LNCAP (cell line): ENCODE measurements around the gene FHOD3.

Experiments
- TF ChIP-seq, protein P1 (sequence below): fragments of 450-650 bp; IDR thresholded peaks from 2 replicates; pipeline ENCODE4 v1.5.1; 2017; ENCODE audit warnings: mild to moderate bottlenecking

The FHOD3 gene

DNA sequence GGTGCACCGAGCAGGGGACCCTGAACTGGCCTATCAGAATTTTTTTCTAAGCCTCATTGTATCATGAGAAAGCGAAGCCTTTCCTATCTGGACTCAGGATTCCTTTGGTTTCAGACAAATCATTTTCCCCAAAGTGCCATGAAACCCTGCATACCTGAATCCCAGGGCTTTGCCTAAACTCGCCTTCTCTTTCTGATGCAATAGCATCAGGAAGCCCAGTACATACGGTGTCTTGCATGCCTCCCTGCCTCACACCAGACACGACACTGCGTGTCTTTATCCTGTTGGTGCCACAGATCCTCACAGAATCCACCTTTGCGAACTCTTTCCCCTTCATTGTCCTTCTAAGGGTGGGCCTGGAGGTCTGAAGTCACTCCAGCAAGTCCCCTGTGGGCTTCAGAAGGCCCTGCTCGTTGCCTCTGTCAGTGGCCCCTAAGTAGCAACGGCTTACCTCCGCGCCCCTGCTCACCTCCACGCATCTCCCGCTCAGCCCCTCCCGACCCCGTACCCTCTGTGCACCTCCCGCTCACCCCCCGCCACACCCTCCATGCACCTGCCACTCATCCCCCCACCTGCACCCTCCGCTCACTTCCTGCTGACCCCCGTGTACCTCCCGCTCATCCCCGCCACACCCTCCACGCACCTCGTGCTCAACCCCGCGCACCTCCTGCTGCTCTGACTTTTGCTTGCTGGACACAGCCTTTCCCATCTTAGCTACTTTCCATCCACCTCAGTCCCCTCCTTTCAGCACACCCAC is 447.9 kb downstream of the FHOD3 start:
- TF ChIP-seq, protein P1, sequence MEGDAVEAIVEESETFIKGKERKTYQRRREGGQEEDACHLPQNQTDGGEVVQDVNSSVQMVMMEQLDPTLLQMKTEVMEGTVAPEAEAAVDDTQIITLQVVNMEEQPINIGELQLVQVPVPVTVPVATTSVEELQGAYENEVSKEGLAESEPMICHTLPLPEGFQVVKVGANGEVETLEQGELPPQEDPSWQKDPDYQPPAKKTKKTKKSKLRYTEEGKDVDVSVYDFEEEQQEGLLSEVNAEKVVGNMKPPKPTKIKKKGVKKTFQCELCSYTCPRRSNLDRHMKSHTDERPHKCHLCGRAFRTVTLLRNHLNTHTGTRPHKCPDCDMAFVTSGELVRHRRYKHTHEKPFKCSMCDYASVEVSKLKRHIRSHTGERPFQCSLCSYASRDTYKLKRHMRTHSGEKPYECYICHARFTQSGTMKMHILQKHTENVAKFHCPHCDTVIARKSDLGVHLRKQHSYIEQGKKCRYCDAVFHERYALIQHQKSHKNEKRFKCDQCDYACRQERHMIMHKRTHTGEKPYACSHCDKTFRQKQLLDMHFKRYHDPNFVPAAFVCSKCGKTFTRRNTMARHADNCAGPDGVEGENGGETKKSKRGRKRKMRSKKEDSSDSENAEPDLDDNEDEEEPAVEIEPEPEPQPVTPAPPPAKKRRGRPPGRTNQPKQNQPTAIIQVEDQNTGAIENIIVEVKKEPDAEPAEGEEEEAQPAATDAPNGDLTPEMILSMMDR: no peak

DNA sequence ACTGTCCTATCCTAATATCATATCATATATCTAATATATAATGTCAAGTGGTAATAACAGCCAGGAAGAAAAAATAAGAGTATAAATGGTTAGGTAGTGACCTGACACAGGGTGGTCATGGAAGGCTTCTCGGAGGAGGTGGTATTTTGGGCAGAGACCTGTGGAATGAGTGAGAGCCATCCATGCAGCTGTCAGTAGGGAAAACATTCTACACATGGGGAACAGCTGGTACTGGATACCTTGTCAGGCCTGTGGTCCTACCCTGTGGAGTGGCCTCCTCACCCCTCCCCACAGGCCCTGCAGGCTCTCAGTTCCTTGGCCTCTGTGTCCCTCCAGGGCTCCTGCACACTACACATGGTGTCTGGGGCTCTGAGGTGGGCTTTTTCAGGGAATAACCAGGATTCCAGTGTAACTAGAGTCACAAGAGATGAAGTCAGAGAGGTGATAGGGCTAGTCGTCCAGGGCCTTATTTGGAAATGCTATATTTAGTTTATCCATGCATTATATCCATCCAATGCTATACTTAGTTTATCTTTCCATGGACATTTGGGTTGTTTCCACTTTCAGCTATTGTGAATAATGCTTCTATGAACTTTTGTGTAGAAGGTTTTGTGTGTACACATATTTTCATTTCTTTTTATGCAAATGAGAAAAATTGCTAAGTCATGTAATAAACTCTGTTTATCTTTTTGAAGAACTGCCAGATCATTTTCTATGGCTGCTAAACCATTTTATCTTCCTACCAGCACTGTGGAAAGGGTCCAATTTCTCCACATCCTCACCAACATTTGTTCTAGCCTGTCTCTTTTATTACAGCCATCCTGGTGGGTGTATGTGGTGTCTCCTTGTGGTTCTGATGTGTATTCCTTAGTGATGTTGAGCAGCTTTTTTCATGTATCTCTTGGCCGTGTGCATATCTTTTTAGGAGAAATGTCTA is 455.7 kb downstream of the FHOD3 start:
- TF ChIP-seq, protein P1: no peak

DNA sequence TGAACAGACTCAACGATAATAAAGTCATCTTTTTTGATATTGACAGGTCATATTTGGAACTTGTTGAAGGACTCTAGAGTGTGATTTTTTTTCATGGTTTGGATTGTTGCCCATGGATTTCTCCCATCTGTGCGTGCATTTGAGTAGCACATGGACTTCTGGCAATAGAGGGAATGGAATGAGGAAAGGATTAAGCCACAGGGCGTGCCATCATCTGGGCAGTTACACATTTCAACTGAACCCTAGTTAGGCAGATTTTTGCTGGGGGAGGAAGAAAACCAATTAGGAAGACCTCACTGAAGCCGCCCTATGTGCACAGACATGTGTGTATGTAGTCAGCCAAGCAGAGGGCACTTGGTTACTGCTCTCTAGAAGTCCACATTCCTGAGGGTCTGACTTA is 458.7 kb downstream of the FHOD3 start:
- TF ChIP-seq, protein P1: no peak

- TF ChIP-seq, protein P1: peak; percentile 73
Measured at GRCh38 chr18:36757081-36757480, 459.6 kb downstream of the FHOD3 start.

- TF ChIP-seq, protein P1: no peak
Measured at GRCh38 chr18:36757991-36758390, 460.5 kb downstream of the FHOD3 start.

DNA sequence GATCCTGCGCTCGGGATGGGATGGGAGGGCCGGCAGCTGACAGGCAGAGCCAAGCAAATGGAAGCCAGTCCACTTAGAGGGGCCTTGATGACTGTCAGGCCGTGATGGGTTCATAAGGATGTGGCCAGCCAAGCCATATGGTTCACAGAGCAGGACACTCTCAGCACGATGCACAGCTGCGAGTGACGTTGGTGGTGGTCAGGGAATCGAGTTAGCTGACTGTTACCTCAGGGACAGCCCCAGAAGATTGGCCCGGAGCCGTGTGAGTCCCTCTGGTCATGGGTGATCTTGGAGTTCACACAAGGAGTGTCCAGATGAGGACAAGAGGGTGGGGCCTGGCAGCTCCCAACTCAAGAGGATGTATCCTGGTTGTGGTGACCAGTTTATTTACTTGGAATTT is 461.1 kb downstream of the FHOD3 start:
- TF ChIP-seq, protein P1: no peak

DNA sequence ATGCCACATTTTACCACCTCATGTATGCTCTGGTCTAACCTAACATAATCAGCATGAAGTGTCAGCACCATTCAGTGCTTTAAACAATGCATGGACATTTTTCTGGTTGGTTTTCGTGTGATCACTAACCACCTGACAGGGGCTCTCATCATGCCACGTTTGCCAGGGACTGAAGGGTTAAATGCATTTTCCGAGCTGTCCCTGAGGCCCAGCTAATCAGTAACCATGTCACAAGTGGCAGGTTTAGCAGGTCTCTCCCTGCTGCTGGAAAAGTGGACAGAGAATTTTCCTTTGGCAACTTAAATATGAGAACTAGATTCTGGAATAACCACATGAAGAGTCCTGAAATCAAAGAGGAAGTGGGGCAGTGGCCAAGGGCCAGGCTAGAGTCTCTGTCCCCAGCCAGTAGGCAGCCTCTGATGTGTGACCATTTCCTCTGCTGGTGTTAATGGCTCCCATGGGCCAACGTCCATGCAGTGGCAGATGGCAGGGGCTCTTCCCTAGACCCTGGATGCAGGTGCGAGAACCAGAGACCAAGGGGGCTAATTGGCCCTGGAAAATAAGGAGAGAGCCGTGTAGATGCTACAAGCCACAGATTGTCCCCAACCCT is 461.8 kb downstream of the FHOD3 start:
- TF ChIP-seq, protein P1: no peak
